ENCODE measurements around the gene BRIP1.

GRCh38 chr17:61784510-61784909 is 78.8 kb downstream of the BRIP1 start:
- TF ChIP-seq CTCF (IDR thresholded peaks at IDR 0.05) (no peak), POLR2AphosphoS5 (IDR thresholded peaks at IDR 0.05) (no peak), EP300 (IDR thresholded peaks at IDR 0.05) (no peak)

Data from stomach (tissue), 4 donors.